Transverse colon (tissue), 4 donors: Measurements from ENCODE around the gene SLC22A3. TPM values are rescaled to one million over a fixed set of nuclear protein-coding genes. Genes with fewer than 3 reads are reported as not detected.

Source experiments
- DNase-seq: peaks from one replicate; pipeline ENCODE4 v3.0.0-alpha.2; 2019
- H3K27ac ChIP-seq, 4 donors: fragments of 200-600 bp; sonication (generic); 2 replicates each; pipeline ENCODE4 v1.5.1; 2016 to 2018; ENCODE audit warnings: inconsistent platforms in 4 of 4
- H3K27me3 ChIP-seq: fragments of 200-600 bp; sonication (generic); 2 replicates; pipeline ENCODE4 v1.5.1; 2017; ENCODE audit warnings: inconsistent platforms
- H3K36me3 ChIP-seq, 4 donors: fragments of 200-600 bp; sonication (generic); 2 replicates each; pipeline ENCODE4 v1.5.1; 2017 to 2019; ENCODE audit warnings: inconsistent platforms in 4 of 4
- H3K4me1 ChIP-seq, 4 donors: fragments of 200-600 bp; sonication (generic); 2 replicates each; pipeline ENCODE4 v1.5.1; 2017 to 2020; ENCODE audit warnings: inconsistent platforms in 4 of 4
- H3K4me3 ChIP-seq, 4 donors: fragments of 200-600 bp; sonication (generic); 1 replicate in 1 of 4; 2 replicates in 3 of 4; pipeline versions ENCODE4 v1.5.1 to v1.6.1; 2017 to 2019; ENCODE audit warnings: inconsistent platforms in 4 of 4
- H3K9me3 ChIP-seq, 2 donors: fragments of 200-600 bp; sonication (generic); 2 replicates each; pipeline ENCODE4 v1.5.1; 2017 to 2019; ENCODE audit warnings: inconsistent platforms in 2 of 2
- EP300 ChIP-seq: sonication (generic); formaldehyde crosslinking; IDR thresholded peaks from one replicate; pipeline ENCODE4 v1.6.1; 2017; ENCODE audit warnings: antibody characterized with exemption, low read depth
- POLR2A ChIP-seq: fragments of 450-650 bp; IDR thresholded peaks from one replicate; pipeline ENCODE4 v1.6.1; 2016; ENCODE audit warnings: antibody characterized with exemption, mild to moderate bottlenecking, moderate library complexity
- POLR2AphosphoS5 ChIP-seq, 3 donors: sonication (generic); formaldehyde crosslinking; IDR thresholded peaks; one replicate each; pipeline ENCODE4 v1.6.1; 2016; ENCODE audit warnings: antibody characterized with exemption in 3 of 3
- WGBS, 2 donors: methylation state at CpG; one replicate each; pipeline ENCODE4 v1.1.5; 2018; ENCODE audit warnings: low coverage in 1 of 2; 5-methylcytosine and 5-hydroxymethylcytosine counted together
- in situ Hi-C, 4 donors: fragments of 200-750 bp; cut with MboI; loops; one replicate each; pipeline versions ENCODE4 v1.15.0 to v1.15.1; 2017; ENCODE audit warnings: low sequenced_read_pairs in 3 of 4, low pct_ligation_motif_present in 1 of 4, low pct_unique_long_range_greater_than_20kb in 1 of 4
- intact Hi-C: fragments of 100-400 bp; cut with DNase I; formaldehyde crosslinking; loops from one replicate; pipeline ENCODE4 v1.15.1; 2023; ENCODE audit warnings: low total_unique reads
- total RNA-seq, 4 donors: library from RNA; depleted of rRNA; stranded (reverse); fragments of >200 nt; gene quantifications; one replicate each; pipeline ENCODE4 v1.1.0, GENCODE V29; 2016
- TF ChIP-seq, protein P1 (sequence below), 5 experiments: fragments of 200-600 bp in 3 of 5; fragments of 450-650 bp in 2 of 5; sonication (generic) in 3 of 5; IDR thresholded peaks; 1 replicate in 2 of 5; 2 replicates in 3 of 5; pipeline ENCODE4 v1.5.1; 2016 to 2017; ENCODE audit warnings: antibody characterized with exemption in 5 of 5, inconsistent platforms in 3 of 5, mild to moderate bottlenecking in 2 of 5, moderate library complexity in 1 of 5

The SLC22A3 gene
- total RNA-seq, 4 donors from 2014 or later: 4.5 to 12.0 (median 6.9) TPM

GRCh38 chr6:160375561-160375949 is 27.4 kb downstream of the SLC22A3 start:
- Histone ChIP-seq H3K4me1 (no peaks in the 10 kb centered on the region), H3K27ac (no peak overlapping the region), H3K27me3 (no peaks in the 10 kb centered on the region), H3K4me3 (no peak overlapping the region), H3K9me3 (no peaks in the 10 kb centered on the region), H3K36me3 (no peaks in the 10 kb centered on the region)
- no peak for DNase-seq
- in situ Hi-C loops (no loop called here), intact Hi-C loops (no loop called here)
- TF ChIP-seq POLR2A: no peak
- TF ChIP-seq, protein P1, sequence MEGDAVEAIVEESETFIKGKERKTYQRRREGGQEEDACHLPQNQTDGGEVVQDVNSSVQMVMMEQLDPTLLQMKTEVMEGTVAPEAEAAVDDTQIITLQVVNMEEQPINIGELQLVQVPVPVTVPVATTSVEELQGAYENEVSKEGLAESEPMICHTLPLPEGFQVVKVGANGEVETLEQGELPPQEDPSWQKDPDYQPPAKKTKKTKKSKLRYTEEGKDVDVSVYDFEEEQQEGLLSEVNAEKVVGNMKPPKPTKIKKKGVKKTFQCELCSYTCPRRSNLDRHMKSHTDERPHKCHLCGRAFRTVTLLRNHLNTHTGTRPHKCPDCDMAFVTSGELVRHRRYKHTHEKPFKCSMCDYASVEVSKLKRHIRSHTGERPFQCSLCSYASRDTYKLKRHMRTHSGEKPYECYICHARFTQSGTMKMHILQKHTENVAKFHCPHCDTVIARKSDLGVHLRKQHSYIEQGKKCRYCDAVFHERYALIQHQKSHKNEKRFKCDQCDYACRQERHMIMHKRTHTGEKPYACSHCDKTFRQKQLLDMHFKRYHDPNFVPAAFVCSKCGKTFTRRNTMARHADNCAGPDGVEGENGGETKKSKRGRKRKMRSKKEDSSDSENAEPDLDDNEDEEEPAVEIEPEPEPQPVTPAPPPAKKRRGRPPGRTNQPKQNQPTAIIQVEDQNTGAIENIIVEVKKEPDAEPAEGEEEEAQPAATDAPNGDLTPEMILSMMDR (IDR thresholded peaks at IDR 0.05): no peak
- no peak for TF ChIP-seq EP300
- TF ChIP-seq POLR2AphosphoS5 (IDR thresholded peaks at IDR 0.05): no peak
- WGBS, 2 donors: 75 to 93% methylated on average over 1 to 2 of the region's 2 CpGs

DNA sequence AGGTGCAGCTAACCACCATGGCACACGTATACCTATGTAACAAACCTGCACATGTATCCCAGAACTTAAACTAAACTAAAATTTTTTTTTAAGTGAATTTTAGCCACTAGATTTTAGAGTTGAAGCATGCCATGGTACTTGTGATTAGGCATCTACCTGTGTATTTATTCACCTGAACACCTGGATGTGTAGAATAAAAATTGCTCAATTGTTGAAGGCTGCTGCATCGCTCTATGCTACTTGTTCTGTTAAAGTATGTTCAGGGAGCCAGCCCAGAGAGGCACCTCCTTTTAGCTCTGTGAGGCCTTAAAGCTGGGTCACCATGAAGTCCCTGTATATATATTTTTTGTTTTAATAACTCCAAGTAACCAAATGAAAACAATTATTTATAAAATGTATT is 28.3 kb downstream of the SLC22A3 start:
- H3K27ac ChIP-seq: no peak overlapping the region
- DNase-seq: no peak
- peaks cover 0 to 4% (median 0%) of the 10 kb centered on the region in 4 donors for H3K4me1 ChIP-seq
- no peaks in the 10 kb centered on the region for H3K27me3 ChIP-seq
- TF ChIP-seq EP300 (no peak), POLR2A (no peak), POLR2AphosphoS5 (IDR thresholded peaks at IDR 0.05) (no peak)
- TF ChIP-seq, protein P1 (IDR thresholded peaks at IDR 0.05): no peak
- WGBS, 2 donors: 85 to 88% methylated on average over 2 of the region's 2 CpGs
- in situ Hi-C loops (no loop called here), intact Hi-C loops (no loop called here)
- no peak overlapping the region for H3K4me3 ChIP-seq
- no peaks in the 10 kb centered on the region for H3K36me3 ChIP-seq
- H3K9me3 ChIP-seq: no peaks in the 10 kb centered on the region

DNA sequence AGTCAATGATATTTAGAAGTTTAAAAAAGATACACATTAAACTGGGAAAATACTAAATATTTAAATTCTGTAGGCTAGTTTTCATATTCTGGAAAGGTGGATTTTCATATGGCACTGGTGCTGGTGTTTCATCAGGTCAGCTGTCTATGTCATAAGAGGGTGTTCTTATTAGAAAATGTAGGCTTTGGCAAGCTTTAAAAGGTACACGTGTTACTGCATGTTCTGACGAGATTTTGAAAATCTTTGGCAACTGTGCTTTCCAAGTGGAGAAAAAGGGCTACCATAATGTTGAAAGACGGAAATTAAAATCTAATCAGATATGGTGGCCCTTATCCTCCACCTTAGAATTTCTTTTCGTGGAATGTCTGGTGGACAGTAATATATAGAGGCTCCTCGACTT is 30.0 kb downstream of the SLC22A3 start:
- TF ChIP-seq, protein P1 (IDR thresholded peaks at IDR 0.05): no peak
- no peak for TF ChIP-seq POLR2A
- TF ChIP-seq EP300: no peak
- no peak for TF ChIP-seq POLR2AphosphoS5 (IDR thresholded peaks at IDR 0.05)
- Histone ChIP-seq H3K36me3 (no peaks in the 10 kb centered on the region), H3K4me1 (peaks cover 0 to 4% (median 0%) of the 10 kb centered on the region in 4 donors), H3K4me3 (no peak overlapping the region), H3K9me3 (peaks cover 0 to 9% of the 10 kb centered on the region in 2 donors), H3K27ac (no peak overlapping the region), H3K27me3 (no peaks in the 10 kb centered on the region)
- no peak for DNase-seq
- 76 to 86% methylated on average over 5 of the region's 5 CpGs for WGBS, 2 donors
- in situ Hi-C loops: no loop called here
- intact Hi-C loops: no loop called here

GRCh38 chr6:160378882-160379281 is 30.7 kb downstream of the SLC22A3 start:
- 90% methylated on average over 4 of the region's 4 CpGs; no CpG with 5 or more reads in 1 of the 2 donors for WGBS, 2 donors
- in situ Hi-C loops: no loop called here
- no peak overlapping the region for H3K27ac ChIP-seq

More at GRCh38 chr6:160378882-160379281, 30.7 kb downstream of the SLC22A3 start:
- Histone ChIP-seq H3K4me3 (no peak overlapping the region), H3K4me1 (peaks cover 0 to 4% (median 0%) of the 10 kb centered on the region in 4 donors), H3K36me3 (no peaks in the 10 kb centered on the region), H3K27me3 (no peaks in the 10 kb centered on the region), H3K9me3 (peaks cover 0 to 9% of the 10 kb centered on the region in 2 donors)
- no peak for TF ChIP-seq POLR2AphosphoS5 (IDR thresholded peaks at IDR 0.05)
- TF ChIP-seq, protein P1 (IDR thresholded peaks at IDR 0.05): no peak
- no peak for TF ChIP-seq POLR2A
- no peak for TF ChIP-seq EP300
- intact Hi-C loops: no loop called here
- DNase-seq: no peak
